PC-3 (cell line): Measurements from ENCODE around the gene CCNG2. TPM values are rescaled to one million over a fixed set of nuclear protein-coding genes. Genes with fewer than 3 reads are reported as not detected.
"Not testable (repeated sequence)": the region's sequence is repeated elsewhere in the genome, so short reads cannot be mapped to it uniquely, and the experiment has no call there.

Source experiments
- ATAC-seq: fragments of 200-7000 bp; cut with Tn5 transposase; 2 replicates; pipeline ENCODE4 v1.9.1; 2020; ENCODE audit warnings: mild to moderate bottlenecking, moderate library complexity
- BruUV-seq: library from RNA; stranded (reverse); fragments of 400-500 nt; replicated peaks from 2 replicates; lab custom pipeline; 2021; lab: Mats Ljungman, UMichigan
- CTCF ChIA-PET: fragments of 300-600 bp; sonication (Branson Sonifier 250); formaldehyde crosslinking; loops from one replicate; lab custom pipeline; 2022; ENCODE audit warnings: antibody characterized with exemption; lab: Charles Lee
- POLR2A ChIA-PET: fragments of 300-600 bp; sonication (Branson Sonifier 250); formaldehyde crosslinking; loops from one replicate; lab custom pipeline; 2022; ENCODE audit warnings: antibody characterized with exemption; ENCODE audit not compliant: unreplicated experiment; lab: Charles Lee
- DNase-seq: peaks from one replicate; pipeline ENCODE4 v3.0.0-alpha.2; 2015
- H2AFZ ChIP-seq: fragments of 300-600 bp; sonication (generic); 2 replicates; pipeline ENCODE4 v1.6.0; 2016; ENCODE audit warnings: antibody characterized with exemption, low read length
- H3F3A ChIP-seq: fragments of 300-600 bp; sonication (generic); one replicate; pipeline ENCODE4 v1.6.0; 2017; ENCODE audit warnings: antibody characterized with exemption, low read length, control low read depth, mild to moderate bottlenecking; ENCODE audit not compliant: unreplicated experiment
- H3K27ac ChIP-seq: fragments of 300-600 bp; sonication (generic); 2 replicates; pipeline ENCODE4 v1.5.1; 2016; ENCODE audit warnings: mild to moderate bottlenecking, low read length
- H3K27me3 ChIP-seq: fragments of 300-600 bp; sonication (generic); 2 replicates; pipeline ENCODE4 v1.6.1; 2016; ENCODE audit warnings: low read length, mixed read lengths
- H3K36me3 ChIP-seq: fragments of 300-600 bp; sonication (generic); 2 replicates; pipeline ENCODE4 v1.6.1; 2016; ENCODE audit warnings: low read depth, mixed run types, low read length, mixed read lengths
- H3K4me1 ChIP-seq: fragments of 300-600 bp; sonication (generic); 2 replicates; pipeline ENCODE4 v1.5.1; 2016; ENCODE audit warnings: low read length; ENCODE audit not compliant: insufficient read depth
- H3K4me2 ChIP-seq: fragments of 300-600 bp; sonication (generic); 2 replicates; pipeline ENCODE4 v1.6.0; 2016; ENCODE audit warnings: low read length
- H3K4me3 ChIP-seq: fragments of 300-600 bp; sonication (generic); 2 replicates; pipeline ENCODE4 v1.5.1; 2016; ENCODE audit warnings: mild to moderate bottlenecking, low read length, mixed read lengths
- H3K79me2 ChIP-seq: fragments of 300-600 bp; sonication (generic); 2 replicates; pipeline ENCODE4 v1.6.1; 2017; ENCODE audit warnings: low read length, mixed read lengths
- H3K9ac ChIP-seq: fragments of 300-600 bp; sonication (generic); 2 replicates; pipeline ENCODE4 v1.6.0; 2016; ENCODE audit warnings: mild to moderate bottlenecking, low read length
- H3K9me2 ChIP-seq: fragments of 300-600 bp; sonication (generic); replicated peaks from 2 replicates; pipeline ENCODE4 v1.6.1; 2016; ENCODE audit warnings: mixed run types, low read length, mixed read lengths
- H3K9me3 ChIP-seq: fragments of 300-600 bp; sonication (generic); 2 replicates; pipeline ENCODE4 v1.6.1; 2016; ENCODE audit warnings: low read length, mixed read lengths
- H4K20me1 ChIP-seq: fragments of 300-600 bp; sonication (generic); 2 replicates; pipeline ENCODE4 v1.6.1; 2016; ENCODE audit warnings: low read length, mixed read lengths
- CTCF ChIP-seq: fragments of 300-600 bp; sonication (generic); conservative IDR thresholded peaks from 2 replicates; pipeline ENCODE4 v1.5.1; 2017; ENCODE audit warnings: antibody characterized with exemption, low read depth, mild to moderate bottlenecking, low read length
- EZH2 ChIP-seq: fragments of 300-600 bp; sonication (generic); IDR thresholded peaks from one replicate; pipeline ENCODE4 v1.6.1; 2017; ENCODE audit warnings: antibody characterized with exemption, mild to moderate bottlenecking, low read length; ENCODE audit not compliant: unreplicated experiment
- EZH2phosphoT487 ChIP-seq: fragments of 300-600 bp; sonication (generic); IDR thresholded peaks from 2 replicates; pipeline ENCODE4 v1.6.1; 2018; ENCODE audit warnings: mild to moderate bottlenecking, antibody characterized with exemption, low read length, borderline replicate concordance
- intact Hi-C: fragments of 100-400 bp; cut with micrococcal nuclease; formaldehyde crosslinking; loops from 2 replicates; pipeline ENCODE4 v1.9.0; 2023
- total RNA-seq: library from RNA; depleted of rRNA; stranded (reverse); fragments of >200 nt; gene quantifications from 2 replicates; pipeline ENCODE4 v1.2.3, GENCODE V29; 2014

The CCNG2 gene
- total RNA-seq, 1 experiment from 2014 or later = 8.0 TPM

- intact Hi-C loops = no loop called here
- Histone ChIP-seq H3K9me2 (no peaks in the 10 kb centered on the region), H3K36me3 (no peaks in the 10 kb centered on the region), H3K79me2 (no peaks in the 10 kb centered on the region), H3K4me3 (no peak overlapping the region), H2AFZ (no peak overlapping the region), H3K27me3 (no peaks in the 10 kb centered on the region), H3K4me1 (no peaks in the 10 kb centered on the region), H4K20me1 (no peaks in the 10 kb centered on the region), H3K9me3 (no peaks in the 10 kb centered on the region), H3K4me2 (no peak overlapping the region), H3K27ac (no peak overlapping the region), H3F3A (no peaks in the 10 kb centered on the region), H3K9ac (no peak overlapping the region)
- ChIA-PET POLR2A (no interaction called here), CTCF (no interaction called here)
- BruUV-seq = no TSS peak
- TF ChIP-seq EZH2 = no peak
- no peak for TF ChIP-seq EZH2phosphoT487
- no peak for TF ChIP-seq CTCF
- no peak for ATAC-seq
- DNase-seq = no peak
Measured at GRCh38 chr4:77127837-77128621, 29.0 kb upstream of the CCNG2 start.

DNA sequence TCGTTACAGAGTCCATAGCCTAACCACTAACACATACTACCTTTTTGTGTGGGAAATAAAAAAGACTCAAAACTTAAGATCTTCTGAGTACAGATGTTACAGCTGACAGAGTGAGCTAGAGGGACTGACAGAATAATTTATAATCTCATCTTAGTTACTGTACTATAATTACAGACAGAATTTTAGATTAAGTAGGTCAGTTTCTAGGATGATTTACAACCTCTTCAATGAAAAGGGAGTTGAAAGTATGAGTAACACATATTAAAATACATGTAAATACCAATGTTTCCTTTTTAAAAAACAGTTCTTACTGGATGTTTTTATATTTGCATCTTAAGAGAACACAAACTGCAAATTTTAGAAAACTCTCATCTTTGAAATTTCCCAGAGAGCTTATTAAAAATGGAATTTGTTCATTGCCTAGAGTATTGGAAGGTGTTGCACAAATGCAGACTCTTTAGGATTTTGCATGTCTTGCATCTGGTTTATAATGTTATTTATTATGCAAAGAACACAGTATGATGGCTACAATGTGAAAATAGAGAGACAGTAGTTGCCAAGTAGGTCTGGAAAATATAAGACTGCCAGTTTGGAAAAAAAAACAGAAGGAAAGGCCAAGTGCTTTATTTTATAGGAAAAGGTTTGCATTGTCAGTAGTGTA, 24.2 kb upstream of the CCNG2 start:
- H4K20me1 ChIP-seq = no peaks in the 10 kb centered on the region
- H3K27me3 ChIP-seq = no peaks in the 10 kb centered on the region
- ATAC-seq (no peak), DNase-seq (no peak)
- H3K4me1 ChIP-seq = no peaks in the 10 kb centered on the region
- TF ChIP-seq EZH2phosphoT487 = no peak
- no peak for TF ChIP-seq EZH2
- no peak for TF ChIP-seq CTCF
- no peak overlapping the region for H3K27ac ChIP-seq
- no peaks in the 10 kb centered on the region for H3F3A ChIP-seq
- ChIA-PET CTCF (no interaction called here), POLR2A (no interaction called here)
- no peak overlapping the region for H2AFZ ChIP-seq
- no peak overlapping the region for H3K4me2 ChIP-seq
- no peaks in the 10 kb centered on the region for H3K36me3 ChIP-seq
- intact Hi-C loops = no loop called here
- no peak overlapping the region for H3K4me3 ChIP-seq
- no peaks in the 10 kb centered on the region for H3K9me3 ChIP-seq
- H3K9ac ChIP-seq = no peak overlapping the region
- BruUV-seq = no TSS peak
- no peaks in the 10 kb centered on the region for H3K79me2 ChIP-seq
- no peaks in the 10 kb centered on the region for H3K9me2 ChIP-seq

DNA sequence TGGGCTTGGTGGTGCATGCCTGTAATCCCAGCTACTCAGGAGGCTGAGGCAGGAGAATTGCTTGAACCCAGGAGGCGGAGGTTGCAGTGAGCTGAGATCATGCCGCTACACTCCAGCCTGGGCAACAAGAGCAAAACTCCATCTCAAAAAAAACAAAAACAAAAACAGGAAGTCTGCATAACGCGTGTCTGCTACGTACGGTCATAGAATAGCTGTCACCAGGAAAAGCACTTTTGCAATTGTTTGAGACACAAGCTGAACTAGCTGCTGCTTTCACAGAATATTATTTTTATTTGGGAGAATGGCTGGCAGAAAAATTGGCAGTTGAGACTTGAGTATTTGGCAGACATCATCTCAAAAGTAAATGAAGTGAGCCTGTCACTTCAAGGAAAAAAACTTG, 19.6 kb upstream of the CCNG2 start:
- ATAC-seq, POLR2A ChIA-PET, H3K4me1 ChIP-seq, H3K4me3 ChIP-seq, H3K27me3 ChIP-seq, H2AFZ ChIP-seq, H3K9me2 ChIP-seq, H3K36me3 ChIP-seq, H3F3A ChIP-seq, H3K9me3 ChIP-seq, H3K9ac ChIP-seq, BruUV-seq, H4K20me1 ChIP-seq, DNase-seq, H3K4me2 ChIP-seq, H3K27ac ChIP-seq, intact Hi-C loops, H3K79me2 ChIP-seq: not testable (repeated sequence)
- CTCF ChIA-PET = interaction anchor here (0.8 kb wide), 1 partner anchor 76 kb away, joined by 5 read pairs; no protein-coding TSS in a partner anchor
